NCI-H2081 (cell line): ENCODE measurements around the gene TRIM31.

Source experiments
- DNase-seq, 2 experiments: peaks; one replicate each; lab custom pipeline; 2025; lab: John Stamatoyannopoulos, UW

The TRIM31 gene, protein sequence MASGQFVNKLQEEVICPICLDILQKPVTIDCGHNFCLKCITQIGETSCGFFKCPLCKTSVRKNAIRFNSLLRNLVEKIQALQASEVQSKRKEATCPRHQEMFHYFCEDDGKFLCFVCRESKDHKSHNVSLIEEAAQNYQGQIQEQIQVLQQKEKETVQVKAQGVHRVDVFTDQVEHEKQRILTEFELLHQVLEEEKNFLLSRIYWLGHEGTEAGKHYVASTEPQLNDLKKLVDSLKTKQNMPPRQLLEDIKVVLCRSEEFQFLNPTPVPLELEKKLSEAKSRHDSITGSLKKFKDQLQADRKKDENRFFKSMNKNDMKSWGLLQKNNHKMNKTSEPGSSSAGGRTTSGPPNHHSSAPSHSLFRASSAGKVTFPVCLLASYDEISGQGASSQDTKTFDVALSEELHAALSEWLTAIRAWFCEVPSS

DNA sequence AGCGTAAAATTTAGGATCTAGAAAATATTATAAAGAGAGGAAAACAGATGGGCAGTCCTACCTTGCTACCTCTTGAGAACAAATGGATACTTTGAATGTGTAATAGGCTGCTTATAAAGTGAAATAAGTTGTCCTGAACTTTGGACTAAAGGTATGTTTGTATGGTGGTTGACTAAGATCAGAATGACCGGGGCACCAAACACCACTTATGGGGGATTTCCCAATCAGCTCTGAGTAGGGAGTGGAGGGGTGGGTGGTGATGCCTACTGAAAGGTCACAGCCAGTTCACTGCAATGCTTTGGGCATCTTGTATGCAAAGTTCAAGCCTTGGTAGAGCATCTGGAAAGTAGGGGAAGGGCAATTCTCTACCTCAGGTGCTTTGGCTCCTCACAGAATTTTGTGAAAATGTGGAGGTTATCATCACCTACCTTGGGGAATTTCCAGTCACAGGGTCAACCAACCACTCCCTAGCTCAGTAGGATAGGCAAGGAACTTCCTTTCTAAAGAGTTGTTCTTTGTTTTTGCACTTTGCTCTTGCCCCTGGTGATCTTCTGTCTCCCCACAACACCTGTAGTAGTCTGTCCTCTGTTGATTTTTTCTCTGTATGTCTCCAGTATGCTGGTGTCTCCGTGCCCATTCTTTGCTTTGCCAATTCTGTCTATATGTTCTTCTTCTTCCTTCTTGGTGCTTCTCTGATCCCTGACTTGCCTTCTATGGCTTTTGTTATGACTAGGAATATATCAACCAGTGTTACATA lies at the start of gene TRIM31:
TRIM31 (minus strand) TSS at position 88 of the 757 bp plus-strand sequence. CDS start 285 bp downstream, outside the sequence.
- no peak for DNase-seq

DNA sequence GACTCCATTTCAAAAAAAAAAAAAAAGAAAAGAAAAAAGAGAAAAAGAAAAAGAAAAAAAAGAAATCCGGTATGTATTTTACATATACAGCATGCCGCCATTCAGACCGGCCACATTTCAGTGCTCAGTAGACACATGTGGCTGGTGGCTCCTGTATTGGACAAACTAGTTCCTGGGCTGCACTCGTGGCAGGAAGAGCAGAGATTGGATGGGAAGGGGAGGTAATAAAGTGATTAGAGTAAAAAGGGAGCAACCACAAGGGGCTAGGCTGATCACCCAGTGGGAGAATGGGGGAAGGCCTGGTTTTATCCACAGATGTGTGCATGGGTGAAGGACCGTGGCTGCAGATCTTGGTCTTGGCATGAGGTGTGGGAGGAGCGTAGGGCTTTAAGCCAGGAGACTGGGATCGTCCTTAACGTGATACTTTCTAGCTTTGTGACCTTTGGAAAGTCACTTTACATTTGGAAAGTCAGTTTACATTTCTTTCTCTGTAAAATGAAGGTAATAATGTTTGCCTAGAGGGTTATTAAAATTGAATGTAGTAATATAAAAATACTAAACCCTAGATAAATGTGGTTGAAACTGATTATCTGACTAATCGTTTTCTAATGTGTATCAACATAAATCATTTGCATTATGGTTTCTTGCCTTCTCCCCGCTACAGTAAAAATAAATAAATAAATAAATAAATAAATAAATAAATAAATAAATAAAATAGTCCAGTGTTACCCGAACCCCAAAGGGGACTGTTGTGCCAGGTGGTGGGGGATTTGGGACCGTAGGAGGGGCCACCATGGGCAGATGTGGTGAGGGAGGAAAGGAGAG lies 49.6 kb upstream of the TRIM31 start:
- DNase-seq: no peak

DNA sequence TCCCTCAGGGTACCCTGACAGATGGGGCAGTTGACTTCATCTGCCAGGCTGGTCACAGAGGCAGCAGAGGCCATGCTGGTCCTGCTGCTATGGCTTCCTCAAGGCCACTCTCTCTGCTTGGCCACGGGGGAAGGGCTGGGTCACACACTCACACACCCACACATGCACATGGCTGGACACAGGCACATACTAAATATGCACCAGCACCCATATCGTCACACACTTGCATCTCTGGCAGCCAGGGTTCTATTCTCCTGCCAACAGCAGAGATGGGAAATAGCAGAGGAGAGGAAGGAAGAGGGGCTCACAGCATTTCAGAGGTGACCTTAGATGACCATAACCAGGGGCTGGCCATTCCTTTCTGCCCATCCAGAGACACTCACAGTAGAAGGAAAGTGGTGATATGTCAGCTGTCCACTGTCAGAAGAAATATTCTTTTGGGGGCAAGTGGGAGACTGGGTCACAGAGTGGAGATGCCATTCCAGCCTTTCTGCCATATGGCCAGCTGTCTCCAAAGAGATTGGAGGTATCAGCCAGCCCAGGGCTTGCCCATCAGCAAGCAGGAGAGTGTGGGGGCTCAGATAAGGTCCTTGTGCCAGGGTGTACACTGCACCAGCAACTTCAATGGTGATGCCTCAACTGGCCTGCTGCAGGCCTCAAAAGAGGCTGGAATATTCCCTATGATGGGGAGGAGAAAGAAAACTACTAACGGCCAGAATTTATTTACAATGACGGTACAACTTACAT lies 48.1 kb upstream of the TRIM31 start, which contains the start of gene TRIM10:
TRIM10 (minus strand) TSS at position 427 of the 747 bp plus-strand sequence; CDS start at position 74, 353 bp downstream.
- DNase-seq: no peak

DNA sequence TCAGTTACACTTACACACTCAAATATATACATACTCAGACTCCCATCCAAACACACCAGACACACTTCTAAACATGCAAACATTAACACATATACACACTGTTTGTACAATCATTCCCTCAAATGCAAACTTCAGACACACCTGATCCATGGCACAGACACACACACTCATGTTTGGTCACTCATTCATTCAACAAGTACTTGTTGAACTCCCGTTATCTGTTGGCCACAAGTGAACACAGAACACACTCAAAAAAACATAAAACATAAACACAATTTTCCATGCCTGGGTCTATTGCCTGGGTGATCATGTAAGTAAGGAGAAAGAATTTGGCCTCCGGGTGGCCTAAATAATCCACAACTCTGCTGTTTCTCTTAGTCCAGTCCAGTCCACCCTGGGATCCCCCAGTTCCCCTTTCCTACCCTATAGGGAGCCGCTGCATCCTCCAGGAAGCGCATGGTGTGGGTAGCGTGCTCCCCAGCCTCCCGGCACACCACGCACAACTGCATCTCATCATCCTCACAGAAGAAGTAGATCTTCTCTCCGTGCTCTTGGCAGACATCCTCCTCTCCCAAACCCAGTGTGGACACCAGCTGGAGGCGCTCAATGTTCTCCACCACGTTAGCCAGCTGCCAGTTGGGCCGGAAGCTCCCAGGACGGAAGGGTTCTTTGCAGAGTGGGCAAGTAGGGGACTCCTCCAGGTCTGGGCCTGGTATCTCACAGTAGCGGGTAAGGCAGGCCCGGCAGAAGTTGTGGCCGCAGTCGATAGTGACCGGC lies 47.3 kb upstream of the TRIM31 start:
- no peak for DNase-seq

DNA sequence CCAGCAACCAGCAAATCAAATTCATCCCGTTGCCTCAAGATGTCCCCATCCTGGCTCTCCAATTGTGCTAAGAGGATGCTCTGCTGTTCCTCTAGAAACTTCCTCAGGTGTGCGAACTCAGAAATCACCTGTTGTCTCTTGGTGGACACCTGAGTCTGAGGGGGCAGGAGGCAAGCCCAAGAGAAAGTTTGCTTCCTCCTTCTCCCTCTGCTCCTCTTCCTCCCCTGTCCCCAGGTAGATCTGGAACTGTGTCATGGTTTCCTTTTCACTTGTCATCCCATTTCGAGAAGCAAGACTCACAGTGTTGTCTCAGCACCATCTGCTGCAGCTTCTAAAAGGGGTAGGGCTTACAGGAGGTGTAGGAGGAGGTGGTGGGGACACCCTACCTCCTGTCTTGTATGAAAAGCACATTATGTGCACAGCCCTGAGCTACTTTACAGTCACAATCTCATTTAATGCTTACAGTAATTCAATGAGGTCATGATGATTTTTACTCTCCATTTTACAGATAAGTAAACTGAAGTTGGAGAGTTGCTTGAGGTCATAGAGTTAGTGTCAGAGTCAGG lies 45.7 kb upstream of the TRIM31 start:
- no peak for DNase-seq

DNA sequence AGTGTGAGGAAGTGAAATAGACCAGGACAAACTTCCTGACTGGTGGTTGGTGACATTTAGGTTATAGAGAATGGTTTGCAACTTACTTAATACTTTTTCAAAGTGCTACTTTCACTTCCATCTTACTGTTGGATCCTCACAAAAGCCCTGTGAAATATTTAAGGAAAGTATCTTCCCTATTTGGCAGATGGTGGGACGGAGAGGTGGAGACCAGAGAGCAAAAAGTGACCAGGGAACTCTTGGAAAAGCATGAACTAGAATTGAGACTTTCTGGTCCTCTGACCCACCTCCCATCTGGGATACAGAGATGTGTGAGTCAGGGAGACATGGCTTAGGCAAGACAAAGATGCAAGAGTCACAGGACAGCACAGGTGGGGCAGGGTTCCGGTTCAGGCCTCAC lies 45.1 kb upstream of the TRIM31 start:
- DNase-seq: no peak

DNA sequence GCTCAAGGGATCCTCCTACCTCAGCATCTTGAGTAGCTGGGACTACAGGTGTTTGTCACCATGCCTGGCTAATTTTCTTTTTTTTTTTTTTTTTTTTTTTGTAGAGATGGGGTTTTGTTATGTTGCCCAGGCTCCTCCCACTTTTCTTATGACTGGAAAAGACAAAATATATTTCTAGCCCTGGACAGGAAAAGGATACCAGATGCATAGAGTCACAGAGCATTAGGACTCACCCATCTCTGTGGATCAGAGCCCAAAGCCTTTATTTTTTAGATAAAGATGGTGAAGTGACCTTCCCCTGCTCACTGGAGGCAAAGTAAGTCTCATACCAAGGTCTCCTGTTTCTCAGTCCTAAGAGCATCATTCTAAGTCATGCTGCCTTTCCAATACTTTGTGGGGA lies 44.7 kb upstream of the TRIM31 start:
- no peak for DNase-seq

DNA sequence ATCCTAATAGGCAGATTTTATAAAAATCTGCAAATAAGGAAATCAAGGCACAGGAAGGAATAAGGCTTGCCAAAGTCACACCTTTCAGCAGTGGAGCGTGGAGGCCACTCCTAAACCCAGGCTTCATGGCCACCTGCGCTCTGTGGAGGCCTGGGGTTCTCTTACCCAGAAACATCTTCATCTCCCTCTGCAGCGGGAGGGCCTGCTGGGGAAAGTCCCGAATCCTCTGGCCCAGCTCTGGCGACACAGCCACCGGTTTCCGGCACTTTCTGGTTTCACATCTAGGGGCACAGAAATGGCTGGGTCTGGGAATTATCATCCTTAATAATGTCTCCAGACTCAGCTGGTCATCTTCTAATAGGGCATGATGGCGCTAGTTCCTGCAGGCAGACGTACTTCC lies 43.9 kb upstream of the TRIM31 start:
- no peak for DNase-seq

DNA sequence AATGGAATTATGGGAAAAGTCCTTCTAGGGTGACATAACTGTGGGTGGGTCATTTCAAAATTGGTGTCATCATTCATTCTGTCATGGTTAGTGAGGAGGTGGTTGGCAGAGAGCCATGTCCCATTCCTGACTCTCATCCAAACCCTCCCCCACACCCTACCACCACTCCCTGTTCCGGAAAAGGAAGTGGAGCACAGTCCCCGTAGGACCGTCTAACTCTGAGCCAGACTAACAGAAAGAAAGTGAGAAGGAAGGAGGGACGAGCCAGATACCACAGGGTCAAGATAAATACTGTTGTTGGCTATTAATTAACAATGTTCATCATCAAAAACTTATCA lies 43.3 kb upstream of the TRIM31 start:
- no peak for DNase-seq

DNA sequence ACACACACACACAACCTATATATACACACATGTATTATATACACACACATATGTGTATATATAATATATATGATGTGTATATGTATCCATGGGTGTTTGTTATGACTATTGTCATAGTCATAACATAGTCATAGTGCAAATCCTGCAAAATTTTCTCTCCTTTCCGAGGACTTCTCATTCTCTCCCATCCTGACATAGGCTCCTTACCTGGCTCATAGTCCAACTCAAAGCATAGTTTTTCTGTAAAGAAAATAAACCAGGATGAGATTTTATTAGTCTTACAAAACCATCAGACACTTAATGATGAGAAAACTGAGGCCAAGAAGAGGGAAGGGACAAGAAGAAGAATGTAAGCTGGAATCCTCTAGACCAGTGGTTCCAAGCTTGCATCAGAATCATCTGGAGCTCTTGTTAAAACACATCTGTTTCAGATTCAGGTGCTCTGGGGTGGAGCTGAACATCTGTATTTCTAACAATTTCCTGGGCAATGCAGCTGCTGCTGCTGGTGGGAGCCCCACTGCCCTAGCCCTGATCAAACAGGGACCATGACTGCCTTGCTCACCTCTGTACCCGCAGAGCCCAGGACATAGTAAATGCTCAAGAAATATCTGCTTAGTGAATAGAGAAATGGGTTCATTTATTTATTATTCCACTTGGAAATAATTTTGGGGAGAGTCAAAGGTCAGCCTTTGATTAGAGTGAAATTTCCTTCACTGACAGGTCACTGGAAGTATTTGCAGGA lies 42.8 kb upstream of the TRIM31 start:
- no peak for DNase-seq

DNA sequence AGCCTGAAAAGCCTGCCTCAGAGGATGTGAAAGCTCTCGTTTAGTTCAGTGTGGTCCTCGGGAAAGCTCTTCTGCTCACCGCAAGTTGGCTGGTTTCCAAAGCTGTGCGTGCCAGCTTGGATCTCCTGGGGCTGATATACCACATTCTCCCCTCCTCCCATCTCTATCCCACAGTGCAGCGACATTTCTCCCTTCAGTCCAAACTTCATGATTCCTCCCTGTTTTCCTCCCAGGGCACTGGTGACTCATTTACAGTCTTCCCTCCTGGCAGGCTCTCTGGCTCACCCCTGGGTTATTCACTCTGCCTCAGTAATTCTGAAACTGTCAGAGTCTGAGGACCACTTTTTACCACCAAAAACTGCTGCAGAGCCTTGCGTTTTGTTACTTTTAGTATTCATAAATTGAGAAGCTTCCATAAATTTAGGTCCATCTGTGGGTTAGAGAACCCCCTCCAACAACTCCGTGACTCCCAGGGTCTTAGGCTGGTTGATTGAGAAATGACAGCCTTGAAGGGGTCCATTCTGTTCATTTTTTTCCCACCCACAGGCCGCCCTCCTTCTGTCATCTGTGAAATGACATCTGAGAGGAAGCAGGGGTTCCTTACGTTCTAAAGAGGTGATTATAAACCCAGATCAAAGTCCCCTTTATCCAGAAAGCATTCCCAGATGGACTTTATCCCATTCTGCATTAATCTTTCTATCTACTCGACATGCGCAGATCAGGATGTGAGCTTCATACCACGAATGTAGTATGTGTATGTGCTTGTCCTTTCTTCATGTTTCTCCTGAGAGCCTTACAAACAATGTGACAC lies 42.0 kb upstream of the TRIM31 start:
- DNase-seq: no peak

DNA sequence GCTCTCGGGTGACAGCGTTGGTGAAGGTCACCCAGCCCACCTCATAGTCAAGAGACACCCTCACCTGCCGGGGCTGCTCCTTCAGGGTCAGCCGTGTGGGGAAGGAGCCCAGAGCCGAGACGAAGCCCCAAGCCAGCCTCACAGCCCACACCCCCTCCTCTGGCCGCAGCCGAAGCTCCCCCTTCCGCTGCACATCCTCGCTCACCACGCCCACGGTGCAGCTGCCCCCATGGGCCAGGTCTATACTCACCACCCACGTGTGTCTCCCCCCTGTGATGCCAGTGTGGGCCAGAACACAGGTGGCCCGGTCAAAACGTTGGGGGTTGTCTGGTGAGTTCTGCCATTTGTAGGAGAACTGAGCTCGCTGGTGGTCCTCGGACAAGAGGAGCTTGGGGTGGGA lies 41.2 kb upstream of the TRIM31 start:
- no peak for DNase-seq

DNA sequence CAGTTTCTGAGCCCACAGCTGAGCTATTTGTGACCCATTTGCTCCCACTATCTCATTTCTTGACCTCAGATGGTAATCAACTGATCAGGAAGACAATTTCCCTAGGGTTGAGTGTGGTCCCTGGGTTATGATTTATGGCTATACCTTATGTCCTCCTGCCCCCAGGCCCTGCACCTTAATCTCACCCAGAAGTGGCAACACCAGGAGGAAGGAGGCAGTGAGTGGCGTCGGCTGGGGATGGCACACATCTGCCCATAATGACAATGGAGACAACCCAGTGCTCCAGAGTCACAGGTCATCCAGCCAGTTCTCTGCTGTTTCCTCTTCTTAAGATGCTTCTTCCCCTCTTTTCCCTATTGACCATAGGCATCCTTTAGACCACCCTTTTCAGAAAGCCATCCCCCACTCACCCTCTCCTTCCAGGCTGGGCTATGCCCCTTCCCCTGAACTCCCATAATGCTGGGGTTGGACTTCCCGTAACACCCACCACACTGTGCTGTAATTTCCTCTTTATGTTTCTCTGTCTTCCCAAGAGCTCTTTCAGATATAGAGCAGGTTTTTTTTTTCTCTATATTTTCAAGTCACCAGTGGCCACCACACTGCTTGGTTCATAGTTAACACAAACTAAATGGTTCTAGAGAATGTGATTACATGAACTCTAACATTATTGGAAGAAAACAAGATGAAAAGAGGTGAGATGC lies 40.2 kb upstream of the TRIM31 start:
- DNase-seq: no peak

DNA sequence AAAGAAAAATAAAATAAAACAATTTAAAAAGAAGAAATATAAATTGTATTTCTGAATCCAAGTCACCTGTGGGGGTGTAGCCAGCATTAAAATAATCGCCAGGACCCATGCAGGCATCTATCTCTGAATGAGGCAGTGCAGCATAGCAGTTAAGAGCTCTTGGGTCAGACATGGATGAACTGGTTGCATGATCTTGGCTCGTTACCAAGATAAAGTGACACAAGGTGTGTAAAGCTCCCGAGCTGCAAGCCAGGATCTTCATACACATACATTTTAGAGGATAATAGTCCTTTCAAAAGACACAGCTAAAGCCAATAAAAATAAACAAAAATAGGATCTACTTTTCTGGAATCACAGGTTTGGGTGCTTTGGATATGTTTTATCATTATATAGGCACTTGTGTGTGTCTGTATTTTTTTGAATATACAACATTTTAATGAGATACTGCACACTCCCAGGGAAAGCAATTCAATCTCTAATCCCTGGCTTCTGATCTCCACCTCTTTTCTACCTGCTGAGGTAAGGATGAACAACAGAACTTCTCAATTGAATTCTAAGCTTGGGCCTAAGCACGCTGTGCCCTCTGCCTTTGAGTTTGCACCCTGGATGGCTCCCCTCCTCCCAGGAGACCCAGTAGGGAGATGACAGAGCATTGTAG lies 39.3 kb upstream of the TRIM31 start:
- no peak for DNase-seq

DNA sequence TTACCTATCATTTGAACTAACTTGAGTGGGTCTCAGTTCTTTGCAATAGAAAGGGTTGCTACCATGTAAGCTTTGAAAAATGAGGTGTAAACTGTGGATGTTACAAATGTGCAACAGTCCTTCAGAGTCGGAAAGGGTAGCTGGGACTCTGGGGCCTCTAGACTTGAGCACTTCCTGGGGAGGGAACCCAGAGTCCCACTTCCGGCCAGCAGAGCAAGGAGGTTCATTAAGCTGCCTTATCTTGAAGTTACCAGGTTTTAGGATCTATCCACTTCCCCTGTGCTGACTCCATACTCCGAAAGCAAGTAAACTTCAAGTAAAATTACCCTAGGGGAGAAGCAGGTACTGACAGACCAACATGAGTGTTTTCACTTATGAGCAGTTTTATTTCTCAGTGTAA lies 38.7 kb upstream of the TRIM31 start:
- no peak for DNase-seq

DNA sequence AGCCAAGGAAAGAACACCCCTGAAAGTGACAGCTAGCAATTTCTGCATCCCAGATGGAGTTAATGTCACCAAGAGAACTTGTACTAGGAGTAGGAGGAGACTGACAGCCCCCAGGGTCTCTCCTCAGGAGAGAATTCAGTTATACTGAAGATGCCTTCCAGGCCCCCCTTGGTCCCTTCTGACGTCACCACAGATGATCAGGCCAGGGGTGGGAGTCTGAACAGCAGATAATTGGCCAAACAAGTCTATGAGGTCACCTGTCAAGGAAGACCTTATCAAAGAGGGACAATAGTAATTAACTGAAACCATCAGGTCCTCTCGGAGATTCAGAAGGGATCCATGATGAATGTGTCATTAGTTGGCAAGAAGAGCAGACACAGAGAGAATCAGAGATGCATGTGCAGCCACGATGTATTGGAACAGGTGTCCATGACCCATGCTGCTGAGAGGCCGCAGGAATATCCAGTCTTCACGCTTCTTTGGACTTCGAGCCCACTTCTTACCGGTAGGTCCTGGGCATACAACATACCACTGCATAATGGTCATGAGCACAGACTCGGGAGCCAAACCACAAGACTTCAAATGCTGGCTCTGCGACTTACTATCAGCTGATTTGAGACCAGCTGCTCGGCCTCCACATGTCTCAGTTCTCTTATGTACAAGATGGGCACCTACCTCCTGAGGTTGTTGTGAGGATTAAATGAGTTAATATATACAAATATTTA lies 37.9 kb upstream of the TRIM31 start:
- no peak for DNase-seq

DNA sequence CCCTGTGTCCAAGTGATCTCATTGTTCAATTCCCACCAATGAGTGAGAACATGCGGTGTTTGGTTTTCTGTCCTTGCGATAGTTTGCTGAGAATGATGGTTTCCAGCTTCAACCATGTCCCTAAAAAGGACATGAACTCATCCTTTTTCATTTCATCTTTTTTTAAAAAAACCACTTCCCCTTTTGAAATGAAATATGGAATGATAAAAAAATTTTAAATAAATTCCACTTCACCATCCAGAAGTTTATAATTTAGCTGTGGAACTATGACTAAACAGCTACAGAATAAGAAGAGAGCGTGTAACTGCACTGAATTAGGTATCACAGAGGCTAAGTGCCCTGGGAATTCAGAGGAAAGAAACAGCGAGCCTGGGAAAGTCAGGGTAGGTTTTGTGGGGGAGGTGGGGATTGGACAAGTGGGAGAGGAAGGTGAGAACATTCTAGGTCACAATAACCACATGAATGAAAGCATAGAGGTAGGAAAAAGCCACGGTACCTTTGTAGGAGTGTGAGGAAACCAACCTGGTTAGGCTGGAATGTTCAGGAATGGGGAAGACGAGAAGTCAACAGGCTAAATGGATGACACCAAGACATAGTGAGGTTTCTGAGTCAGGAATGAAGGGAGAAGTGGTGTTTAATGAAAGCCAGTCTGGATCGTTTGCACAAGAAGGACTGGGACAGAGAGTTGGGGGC lies 37.1 kb upstream of the TRIM31 start:
- no peak for DNase-seq
